Measurements from ENCODE around the gene CECR2.
"Not testable (repeated sequence)": the region's sequence is repeated elsewhere in the genome, so short reads cannot be mapped to it uniquely, and the experiment has no call there.

The CECR2 gene

DNA sequence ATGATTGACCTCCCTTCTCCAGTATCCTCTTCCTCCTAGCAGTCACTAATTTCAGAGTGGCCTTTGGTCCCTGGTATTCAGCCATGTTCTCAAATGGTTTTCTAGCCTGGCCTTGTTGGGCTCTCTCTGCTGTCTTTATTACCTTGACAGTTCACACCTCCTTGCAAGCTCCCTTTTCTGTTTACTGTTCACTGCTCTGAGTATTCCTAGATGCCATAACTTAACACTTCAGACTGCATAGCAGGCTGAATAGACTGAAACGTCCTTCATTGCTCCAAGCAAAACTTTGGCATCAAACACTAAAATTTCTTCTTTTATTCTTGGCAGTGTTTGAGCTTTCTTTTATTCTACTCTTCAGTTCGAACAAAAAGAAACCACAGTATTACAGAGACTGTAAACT, 144.4 kb downstream of the CECR2 start:
- no peak for DNase-seq (ENCODE audit: low read depth)

DNA sequence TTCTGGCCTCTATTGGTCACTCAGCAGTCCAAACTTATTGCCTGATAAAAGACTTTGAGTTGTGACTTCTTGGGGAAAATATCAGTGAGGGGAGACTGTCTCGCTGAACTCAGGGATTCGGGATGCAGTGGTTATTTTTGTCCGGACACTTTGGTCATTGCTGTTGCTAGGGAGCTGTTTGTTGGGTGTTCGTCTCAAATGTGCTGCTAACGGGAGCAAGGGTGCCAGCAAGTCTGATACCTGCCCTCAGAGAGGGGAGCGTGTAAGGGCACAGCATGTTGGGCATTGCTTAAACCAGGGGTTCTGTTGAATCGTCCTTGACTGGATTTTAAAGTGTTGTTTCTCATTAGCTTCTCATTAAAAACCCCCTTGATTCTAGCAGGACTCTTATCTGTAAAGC, 144.8 kb downstream of the CECR2 start:
- no peak for DNase-seq (ENCODE audit: low read depth)

DNA sequence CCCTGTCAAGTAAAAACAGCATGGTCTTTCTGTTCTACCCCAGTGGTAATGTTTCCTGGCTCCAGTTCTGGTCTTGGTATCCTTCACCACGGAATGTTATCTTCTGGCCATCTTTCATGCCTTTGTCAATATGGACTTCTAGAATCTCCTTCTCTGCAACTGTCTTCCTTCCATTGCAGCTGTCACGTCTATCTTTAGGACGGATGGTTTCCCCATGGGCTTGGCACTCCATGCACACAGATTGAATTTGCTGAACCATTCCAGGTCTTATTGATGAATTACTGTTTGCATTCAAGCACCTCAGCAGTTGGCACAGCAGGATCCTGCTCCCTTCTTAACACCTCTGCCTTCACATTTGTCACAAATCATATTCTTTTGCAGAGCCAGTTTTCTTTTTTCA, 149.1 kb downstream of the CECR2 start:
- DNase-seq (ENCODE audit: low read depth) = no peak

DNA sequence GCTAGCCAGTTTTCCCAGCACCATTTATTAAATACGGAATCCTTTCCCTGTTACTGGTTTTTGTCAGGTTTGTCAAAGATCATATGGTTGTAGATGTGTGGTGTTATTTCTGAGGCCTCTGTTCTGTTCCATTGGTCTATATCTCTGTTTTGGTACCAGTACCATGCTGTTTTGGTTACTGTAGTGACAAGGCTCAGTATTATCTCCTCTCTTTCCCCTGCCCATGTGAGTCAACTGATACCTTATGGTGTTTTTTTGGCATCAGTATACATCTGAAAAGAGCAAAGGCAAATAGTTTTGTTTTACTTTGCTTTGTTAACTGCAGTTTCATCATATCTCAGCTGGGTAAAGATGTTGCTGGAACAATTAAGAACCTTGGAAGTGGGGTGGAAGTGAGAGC, 152.7 kb downstream of the CECR2 start:
- DNase-seq (ENCODE audit: low read depth) = not testable (repeated sequence)

DNA sequence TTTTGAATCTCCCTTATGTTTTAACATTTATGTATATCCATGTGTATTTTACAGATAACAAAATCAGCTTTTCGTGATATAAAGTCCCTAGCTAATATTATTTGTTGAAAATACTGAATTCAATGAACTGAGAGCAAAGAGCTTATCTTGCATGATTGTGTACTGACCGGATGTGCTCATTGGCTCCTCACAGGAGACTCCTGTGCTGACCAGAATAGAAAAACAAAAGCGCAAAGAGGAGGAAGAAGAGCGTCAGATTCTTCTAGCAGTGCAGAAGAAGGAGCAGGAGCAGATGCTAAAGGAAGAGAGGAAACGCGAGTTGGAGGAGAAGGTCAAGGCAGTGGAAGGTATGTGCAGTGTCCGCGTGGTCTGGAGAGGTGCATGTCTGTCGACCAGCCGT, 154.7 kb downstream of the CECR2 start:
- no peak for DNase-seq (ENCODE audit: low read depth)

DNA sequence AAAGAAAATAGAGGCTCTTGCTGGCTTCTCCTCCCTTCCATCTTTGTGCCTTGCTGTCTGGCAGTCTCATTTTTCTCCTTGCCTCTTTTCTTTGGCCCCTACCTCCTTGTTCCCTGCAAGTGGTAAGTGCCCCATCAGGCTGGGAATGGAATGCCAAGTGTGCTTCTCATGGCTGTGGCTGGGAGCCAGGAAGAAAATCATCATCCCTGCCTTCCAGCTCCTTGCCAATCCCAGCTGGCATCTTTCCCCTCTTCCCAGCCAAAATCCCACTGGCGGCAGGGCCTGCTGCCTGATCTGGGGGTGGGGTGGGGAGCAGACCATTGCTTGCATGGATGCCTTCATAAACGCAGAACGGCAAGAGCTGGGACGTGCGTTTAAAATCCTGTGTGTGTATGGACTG, 167.0 kb downstream of the CECR2 start:
- DNase-seq (ENCODE audit: low read depth) = no peak

DNA sequence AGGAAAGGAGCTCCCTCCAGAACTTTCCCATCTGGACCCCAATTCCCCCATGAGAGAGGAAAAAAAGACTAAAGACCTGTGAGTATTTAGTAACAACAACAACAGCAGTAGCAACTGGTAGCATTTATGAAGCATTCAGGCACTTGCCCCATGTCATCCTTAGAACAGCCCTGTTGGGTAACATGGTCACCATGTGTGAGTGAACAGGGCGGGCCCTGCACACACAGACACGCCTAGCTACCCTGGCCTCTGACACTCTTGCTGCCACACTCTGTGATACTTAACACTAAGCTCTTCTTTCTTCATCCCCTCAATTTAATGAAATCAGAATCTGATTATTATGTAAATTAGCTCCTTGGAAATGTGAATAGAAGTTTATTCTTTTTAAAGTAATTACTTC, 167.9 kb downstream of the CECR2 start:
- no peak for DNase-seq (ENCODE audit: low read depth)

DNA sequence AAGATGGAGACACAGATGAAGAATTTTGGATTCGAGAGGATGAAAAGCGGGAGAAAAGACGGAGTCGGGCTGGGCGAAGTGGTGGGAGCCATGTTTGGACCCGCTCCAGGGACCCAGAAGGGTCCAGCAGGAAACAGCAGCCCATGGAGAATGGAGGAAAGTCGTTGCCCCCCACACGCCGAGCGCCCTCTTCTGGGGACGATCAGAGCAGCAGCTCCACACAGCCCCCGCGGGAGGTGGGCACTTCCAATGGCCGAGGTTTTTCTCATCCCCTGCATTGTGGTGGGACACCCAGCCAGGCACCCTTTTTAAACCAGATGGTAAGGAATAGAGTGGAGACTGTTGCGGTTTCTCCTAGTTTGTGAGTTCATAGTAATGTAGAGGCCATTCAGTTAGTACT, 171.2 kb downstream of the CECR2 start:
- DNase-seq (ENCODE audit: low read depth) = no peak

DNA sequence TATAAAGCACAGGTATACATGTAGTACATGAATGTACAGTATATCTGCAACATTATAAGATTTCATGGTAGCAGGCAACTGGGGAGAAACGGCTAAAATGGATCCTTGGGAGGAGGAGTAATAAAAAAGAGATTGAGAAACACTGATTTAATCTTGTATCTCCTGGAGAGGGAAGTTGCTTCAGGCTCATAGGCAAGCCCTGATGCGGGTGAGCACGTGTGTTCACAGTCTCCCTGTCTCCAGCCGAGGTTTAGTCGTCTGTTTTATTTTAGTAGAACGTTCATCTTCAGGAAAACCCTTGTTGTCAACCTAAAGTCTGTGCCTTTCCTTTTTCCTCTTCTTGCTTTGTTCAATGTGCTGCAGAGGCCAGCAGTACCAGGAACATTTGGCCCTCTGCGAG, 172.2 kb downstream of the CECR2 start:
- no peak for DNase-seq (ENCODE audit: low read depth)

DNA sequence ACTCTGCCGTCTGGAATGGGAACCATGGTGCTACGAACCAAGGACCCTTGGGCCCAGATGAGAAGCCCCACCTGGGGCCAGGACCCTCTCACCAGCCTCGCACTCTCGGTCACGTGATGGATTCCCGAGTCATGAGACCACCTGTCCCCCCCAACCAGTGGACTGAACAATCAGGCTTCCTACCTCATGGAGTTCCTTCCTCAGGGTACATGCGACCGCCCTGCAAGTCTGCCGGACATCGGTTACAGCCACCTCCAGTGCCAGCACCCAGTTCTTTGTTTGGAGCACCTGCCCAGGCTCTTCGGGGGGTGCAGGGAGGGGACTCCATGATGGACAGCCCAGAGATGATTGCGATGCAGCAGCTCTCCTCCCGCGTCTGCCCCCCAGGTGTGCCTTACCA, 173.2 kb downstream of the CECR2 start:
- no peak for DNase-seq (ENCODE audit: low read depth)

DNA sequence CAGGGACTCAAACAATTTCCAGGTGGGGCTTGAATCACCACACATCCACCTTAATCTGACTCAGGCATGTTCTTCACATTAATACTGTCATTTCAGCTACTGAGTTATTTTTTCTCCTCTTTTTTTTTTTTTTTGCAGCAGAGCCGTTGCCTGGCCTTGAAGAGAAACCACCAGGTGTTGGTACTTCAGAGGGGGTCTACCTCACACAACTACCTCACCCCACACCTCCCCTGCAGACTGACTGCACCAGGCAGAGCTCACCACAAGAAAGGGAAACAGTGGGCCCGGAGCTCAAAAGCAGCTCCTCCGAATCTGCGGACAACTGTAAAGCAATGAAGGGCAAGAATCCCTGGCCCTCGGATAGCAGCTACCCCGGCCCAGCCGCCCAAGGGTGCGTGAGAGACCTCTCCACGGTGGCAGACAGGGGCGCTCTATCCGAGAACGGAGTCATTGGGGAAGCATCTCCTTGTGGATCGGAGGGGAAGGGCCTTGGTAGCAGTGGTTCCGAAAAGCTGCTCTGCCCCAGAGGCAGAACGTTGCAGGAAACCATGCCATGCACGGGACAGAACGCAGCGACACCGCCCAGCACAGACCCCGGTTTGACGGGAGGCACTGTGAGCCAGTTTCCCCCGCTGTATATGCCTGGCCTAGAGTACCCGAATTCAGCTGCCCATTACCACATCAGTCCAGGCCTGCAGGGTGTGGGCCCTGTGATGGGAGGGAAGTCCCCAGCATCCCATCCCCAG, 178.9 kb downstream of the CECR2 start:
- DNase-seq (ENCODE audit: low read depth) = no peak

DNA sequence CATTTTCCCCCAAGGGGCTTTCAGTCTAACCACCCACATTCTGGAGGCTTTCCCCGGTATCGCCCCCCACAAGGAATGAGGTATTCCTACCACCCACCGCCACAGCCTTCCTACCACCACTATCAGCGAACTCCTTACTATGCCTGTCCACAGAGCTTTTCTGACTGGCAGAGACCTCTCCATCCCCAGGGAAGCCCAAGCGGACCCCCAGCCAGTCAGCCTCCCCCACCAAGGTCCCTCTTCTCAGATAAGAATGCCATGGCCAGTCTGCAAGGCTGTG, 179.4 kb downstream of the CECR2 start:
- DNase-seq (ENCODE audit: low read depth) = no peak

DNA sequence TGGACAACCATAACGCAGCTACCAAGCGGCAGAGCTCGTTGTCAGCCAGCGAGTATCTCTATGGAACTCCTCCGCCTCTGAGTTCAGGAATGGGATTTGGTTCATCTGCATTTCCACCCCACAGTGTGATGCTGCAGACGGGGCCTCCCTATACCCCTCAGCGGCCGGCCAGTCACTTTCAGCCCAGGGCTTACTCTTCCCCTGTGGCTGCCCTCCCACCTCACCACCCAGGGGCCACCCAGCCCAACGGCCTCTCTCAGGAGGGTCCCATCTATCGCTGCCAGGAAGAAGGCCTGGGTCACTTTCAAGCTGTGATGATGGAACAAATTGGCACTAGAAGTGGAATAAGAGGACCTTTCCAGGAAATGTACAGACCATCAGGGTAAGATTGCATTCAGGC, 179.9 kb downstream of the CECR2 start:
- DNase-seq (ENCODE audit: low read depth) = no peak

DNA sequence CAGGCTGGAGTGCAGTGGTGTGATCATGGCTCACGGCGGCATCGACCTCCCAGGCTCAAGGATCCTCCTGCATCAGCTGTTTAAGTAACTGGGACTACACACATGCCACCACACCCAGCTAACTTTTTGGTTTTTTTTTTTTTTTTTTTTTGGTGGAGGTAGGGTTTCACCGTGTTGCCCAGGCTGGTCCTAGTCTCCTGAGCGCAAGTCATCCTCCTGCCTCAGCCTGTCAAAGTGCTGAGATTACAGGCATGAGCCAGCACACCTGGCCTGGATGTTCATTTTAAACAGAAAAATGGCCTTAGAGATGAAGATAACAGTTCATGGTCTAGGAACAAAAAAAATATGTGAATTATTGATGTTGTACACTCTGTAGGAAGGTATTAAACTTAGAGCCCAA, 180.4 kb downstream of the CECR2 start:
- DNase-seq (ENCODE audit: low read depth) = no peak

DNA sequence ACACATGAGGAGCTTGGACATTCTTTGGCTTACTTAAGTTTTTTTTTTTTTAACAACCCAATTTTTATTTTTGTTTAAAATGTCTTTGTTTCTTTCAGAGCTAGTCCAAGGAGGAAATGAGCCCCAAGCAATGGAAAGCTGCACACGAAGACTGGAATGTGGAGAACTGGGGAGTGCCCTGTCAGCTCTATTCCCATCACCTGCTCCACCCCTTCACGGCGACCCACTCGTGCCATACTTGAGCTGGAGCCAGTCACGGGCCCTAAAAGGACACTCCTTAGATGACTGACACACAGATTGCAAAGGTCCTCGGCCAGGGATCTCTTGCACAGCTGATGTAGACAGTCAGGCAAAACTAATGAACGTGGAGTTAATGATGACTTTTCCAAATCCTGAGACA, 183.5 kb downstream of the CECR2 start:
- DNase-seq (ENCODE audit: low read depth) = no peak

DNA sequence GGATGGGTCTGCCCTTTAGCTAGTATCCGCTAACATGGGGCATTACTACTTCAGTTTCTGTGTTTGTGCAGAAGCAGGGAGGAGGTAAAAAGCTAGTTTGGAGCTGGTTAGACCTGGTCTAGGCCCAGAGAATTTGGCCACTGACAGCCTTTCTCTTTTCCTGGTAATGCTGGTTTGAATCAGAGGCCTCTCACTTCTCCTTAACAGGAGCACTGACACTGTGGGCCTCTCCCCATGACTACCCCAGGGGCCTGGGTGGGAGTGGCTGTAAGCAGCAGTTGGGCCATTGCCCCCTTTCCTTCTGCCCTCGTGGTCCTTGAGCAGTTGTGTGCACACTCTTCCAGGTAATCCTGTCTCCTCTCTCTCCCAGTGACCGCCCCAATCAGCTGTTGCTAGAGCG, 185.6 kb downstream of the CECR2 start:
- no peak for DNase-seq (ENCODE audit: low read depth)

DNA sequence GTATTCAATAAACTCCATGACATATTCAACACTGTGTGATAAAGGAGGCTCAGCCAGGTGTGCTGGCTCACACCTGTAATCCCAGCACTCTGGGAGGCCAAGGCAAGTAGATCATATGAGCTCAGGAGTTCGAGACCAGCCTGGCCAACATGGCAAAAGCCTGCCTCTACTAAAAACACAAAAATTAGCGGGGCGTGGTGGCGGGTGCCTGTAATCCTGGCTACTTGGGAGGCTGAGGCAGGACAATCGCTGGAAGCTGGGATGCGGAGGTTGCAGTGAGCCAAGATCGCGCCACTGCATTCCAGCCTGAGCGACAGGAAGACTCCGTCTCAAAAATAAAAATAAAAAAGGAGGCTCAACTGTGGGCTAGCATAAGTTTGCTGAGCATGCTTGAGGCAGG, 189.9 kb downstream of the CECR2 start:
- no peak for DNase-seq (ENCODE audit: low read depth)

DNA sequence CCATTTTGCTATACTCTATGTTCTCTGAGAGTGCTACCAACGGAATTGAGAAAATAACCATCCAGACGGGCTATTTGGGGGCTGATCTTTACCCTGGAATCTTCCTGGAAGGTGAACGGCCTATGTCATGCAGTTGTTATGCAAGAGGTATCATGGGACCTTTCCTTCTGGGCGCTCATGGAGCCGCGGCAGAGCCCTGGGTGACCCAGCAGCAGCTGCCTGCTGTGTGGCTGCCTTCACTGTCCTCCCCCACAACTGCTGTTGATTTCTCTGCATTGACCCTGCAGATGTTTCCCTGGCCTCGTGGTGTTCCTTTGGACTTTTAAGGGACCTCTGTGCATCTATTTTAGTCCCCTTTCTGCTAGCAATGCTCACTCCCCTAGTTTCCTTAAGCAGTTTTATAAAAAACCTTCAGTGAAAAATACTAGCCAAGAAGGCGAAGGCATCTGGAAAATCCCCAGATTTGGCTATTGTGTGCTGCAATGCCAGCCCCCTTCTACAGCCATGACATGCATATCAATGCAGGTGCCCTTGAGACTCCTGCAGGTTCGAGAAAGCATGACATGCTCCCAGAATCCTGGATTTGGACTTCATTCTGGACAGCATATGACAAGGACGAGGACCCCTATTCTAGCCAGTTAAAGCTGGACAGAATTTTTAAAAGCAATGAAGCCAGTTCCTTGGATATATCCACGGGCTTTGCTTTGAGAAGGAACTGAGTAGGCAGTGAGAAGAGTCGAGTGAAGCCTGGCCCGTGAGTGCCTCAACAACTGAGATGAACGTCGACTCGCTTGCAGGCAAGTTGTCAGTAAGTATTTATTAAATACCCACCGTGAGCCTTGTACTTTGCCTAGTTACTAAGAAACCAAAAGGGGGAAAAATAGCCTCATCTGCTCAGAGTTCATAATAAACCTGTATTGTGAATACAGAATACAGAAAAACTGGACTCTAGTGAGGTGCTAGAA, 193.9 kb downstream of the CECR2 start, which contains the start of gene SLC25A18:
Gene SLC25A18 (plus strand): TSS at position 593 of the 965 bp plus-strand sequence. CDS start 16,447 bp downstream, outside the sequence.
- no peak for DNase-seq (ENCODE audit: low read depth)

DNA sequence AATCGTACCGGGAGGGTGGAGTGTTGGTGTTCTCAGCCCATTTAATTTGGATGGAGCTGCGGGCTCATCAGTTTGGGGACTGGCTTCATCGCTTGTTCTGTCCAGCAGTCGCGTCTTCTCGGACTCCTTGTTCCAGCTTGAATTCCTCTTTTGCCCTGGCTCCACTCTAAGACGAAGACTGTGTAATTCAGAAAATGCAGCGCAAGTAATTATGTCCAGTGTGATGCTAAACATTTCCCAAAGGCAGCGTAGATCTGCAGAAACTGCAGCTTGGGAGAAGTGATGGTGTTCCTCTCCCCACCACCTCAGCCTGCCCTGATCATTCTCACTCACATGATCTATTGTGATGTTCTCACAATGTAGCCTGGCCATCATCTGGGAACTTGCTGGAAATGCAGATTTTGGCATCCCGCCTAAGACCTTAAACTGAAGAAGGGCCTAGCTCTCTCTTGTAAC, 194.7 kb downstream of the CECR2 start:
- no peak for DNase-seq (ENCODE audit: low read depth)

DNA sequence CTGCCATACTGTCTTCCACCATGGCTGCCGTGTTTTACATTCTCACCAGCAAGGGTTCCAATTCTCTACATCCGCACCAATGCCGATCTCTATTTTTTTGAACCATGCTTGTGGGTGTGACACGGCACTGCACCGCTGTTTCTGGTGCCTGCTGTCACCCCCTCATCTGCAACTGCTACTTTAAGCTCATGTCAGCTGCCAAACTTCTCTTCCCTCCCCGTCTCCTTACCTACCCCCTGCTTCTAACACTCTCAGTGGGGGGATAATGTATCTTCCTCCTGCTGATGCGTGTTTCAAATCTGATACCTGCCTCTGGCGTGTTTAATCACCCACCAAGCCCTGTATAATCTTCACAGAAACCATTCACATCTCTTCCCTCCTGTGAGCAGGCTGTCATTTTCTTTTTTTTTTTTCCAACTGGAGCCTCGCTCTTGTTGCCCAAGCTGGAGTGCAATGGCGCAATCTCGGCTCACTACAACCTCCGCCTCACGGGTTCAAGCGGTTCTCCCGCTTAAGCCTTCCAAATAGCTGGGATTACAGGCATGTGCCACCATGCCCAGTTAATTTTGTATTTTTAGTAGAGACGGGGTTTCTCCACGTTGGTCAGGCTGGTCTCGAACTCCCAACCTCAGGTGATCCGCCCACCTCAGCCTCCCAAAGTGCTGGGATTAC, 196.9 kb downstream of the CECR2 start:
- not testable (repeated sequence) for DNase-seq (ENCODE audit: low read depth)

DNA sequence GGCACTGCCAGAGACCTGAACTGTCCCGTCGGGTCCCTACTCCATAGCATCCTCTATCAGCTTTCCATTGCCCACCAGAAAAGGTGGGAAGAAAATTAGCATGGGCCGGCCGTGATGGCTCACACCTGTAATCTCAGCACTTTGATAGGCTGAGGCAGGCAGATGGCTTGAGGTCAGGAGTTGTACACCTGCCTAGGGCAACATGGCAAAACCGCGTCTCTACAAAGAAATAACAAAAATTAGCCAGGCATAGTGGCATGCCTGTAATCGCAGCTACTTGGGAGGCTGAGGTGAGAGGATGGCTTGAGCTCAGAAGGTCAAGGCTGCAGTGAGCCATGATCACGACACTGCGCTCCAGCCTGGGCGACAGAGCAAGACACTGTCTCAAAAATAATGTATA, 197.5 kb downstream of the CECR2 start:
- no peak for DNase-seq (ENCODE audit: low read depth)

DNA sequence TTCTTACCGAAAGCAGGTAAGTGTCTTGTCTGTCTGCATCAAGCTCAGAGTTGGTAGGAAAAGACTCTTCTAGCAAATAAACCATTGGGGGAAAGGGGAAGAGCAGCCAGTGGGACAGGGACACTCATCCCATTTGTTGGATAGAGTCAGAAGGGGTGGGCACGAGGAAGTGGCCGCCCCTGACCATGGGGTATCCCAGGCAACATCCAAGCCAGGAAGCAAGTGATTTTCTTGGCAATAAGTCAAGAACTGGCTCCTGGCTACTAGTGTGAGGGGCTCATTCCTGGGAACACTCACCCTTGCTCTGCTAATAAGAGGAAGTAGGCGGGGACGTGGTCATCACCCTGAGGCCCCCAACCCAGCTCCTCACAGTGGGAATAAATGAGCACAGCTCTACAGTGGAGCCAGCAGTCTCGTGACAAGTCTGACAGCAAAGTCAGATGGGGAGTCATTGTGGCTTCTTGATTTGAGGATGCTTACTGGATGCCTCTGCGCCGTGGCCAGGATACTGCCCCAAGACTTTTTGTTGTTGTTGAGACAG, 200.8 kb downstream of the CECR2 start:
- DNase-seq (ENCODE audit: low read depth) = no peak

All from stimulated activated CD8-positive, alpha-beta memory T cell treated with anti-CD3 and anti-CD28 coated beads, Interleukin-4, amount 100 ng/mL, for 24 hours (primary cell).